Ovary (tissue), 9 donors: ENCODE data around the gene NEK2. TPM values are rescaled to one million over a fixed set of nuclear protein-coding genes. Genes with fewer than 3 reads are reported as not detected.
"Not testable (repeated sequence)": the region's sequence is repeated elsewhere in the genome, so short reads cannot be mapped to it uniquely, and the experiment has no call there.

Experiments
- DNase-seq, 5 donors: peaks; one replicate each; pipeline ENCODE4 v3.0.0-alpha.2; 2019 to 2020
- H3K27ac ChIP-seq, 2 donors: fragments of 200-600 bp; one replicate each; pipeline versions ENCODE4 v1.5.1 to v1.8.0; 2019 to 2022
- H3K27me3 ChIP-seq: fragments of 200-600 bp; one replicate; pipeline ENCODE4 v1.8.0; 2022
- H3K36me3 ChIP-seq: fragments of 200-600 bp; sonication (generic); one replicate; pipeline ENCODE4 v1.5.1; 2019
- H3K4me1 ChIP-seq: one replicate; pipeline ENCODE4 v1.8.1; 2013; ENCODE audit warnings: mild to moderate bottlenecking, moderate library complexity; ENCODE audit not compliant: insufficient read depth
- H3K4me3 ChIP-seq: fragments of 200-600 bp; sonication (generic); one replicate; pipeline ENCODE4 v1.5.1; 2017
- H3K9me3 ChIP-seq, 2 donors: fragments of 200-600 bp in 1 of 2; sonication (generic) in 1 of 2; one replicate each; pipeline versions ENCODE4 v1.5.1 to v1.8.1; 2013 to 2019; ENCODE audit warnings: mild to moderate bottlenecking in 1 of 2, moderate library complexity in 1 of 2
- CTCF ChIP-seq, 3 donors: fragments of 450-650 bp in 2 of 3; fragments of 200-600 bp in 1 of 3; IDR thresholded peaks; one replicate each; pipeline versions ENCODE4 v1.5.1 to v1.8.0; 2016 to 2022; ENCODE audit warnings: antibody characterized with exemption in 3 of 3, mild to moderate bottlenecking in 1 of 3
- EP300 ChIP-seq: sonication (generic); formaldehyde crosslinking; IDR thresholded peaks from one replicate; pipeline ENCODE4 v1.6.1; 2017; ENCODE audit warnings: antibody characterized with exemption
- POLR2A ChIP-seq: fragments of 450-650 bp; IDR thresholded peaks from one replicate; pipeline ENCODE4 v1.6.1; 2017; ENCODE audit warnings: antibody characterized with exemption, mild to moderate bottlenecking, moderate library complexity
- WGBS, 3 donors: extraction: QIAGEN DNeasy Blood & Tissue Kit in 1 of 3; methylation state at CpG; one replicate each; pipeline versions ENCODE4 v1.1.5 to v1.1.7; 2013 to 2017; 5-methylcytosine and 5-hydroxymethylcytosine counted together
- intact Hi-C, 4 donors: fragments of 100-400 bp; cut with DNase I; formaldehyde crosslinking; loops; one replicate each; pipeline versions ENCODE4 v1.11.0 to v1.15.1; 2022 to 2023
- polyA plus RNA-seq, 2 donors: library from polyadenylated mRNA; stranded (reverse); fragments of 200-250 nt in 1 of 2; fragments of 350-450 nt in 1 of 2; fragmentation: Illumina TruSeq in 1 of 2; extraction: RNeasy Lipid Tissue Mini Kit (QIAGEN cat#74804) in 1 of 2; gene quantifications; one replicate each; pipeline ENCODE4 v1.2.3, GENCODE V29; 2013 to 2014
- total RNA-seq, 7 donors: library from RNA; depleted of rRNA in 2 of 7; stranded (reverse); fragments of >200 nt in 2 of 7; fragmentation: NEBNext Ultra II Directional in 3 of 7; extraction: Animal tissue kit (Norgen Biotek cat#: 25700) in 3 of 7; gene quantifications; one replicate each; pipeline versions ENCODE4 v1.1.0 to v1.2.4, GENCODE V29; 2016 to 2023
- donor health status: DM: no; HTN: no; CAD: no; lungs with moderate emphysema.
- donor health status: DM: no; HTN: no; CAD: no.
- donor health status: Bipolar disorder and iron deficiency.
- donor health status: DM: yes; HTN: yes; CAD: no.
- donor health status: DM: no; HTN: no; CAD: no.
- donor health status: DM: yes; HTN: yes; CAD: no.

Gene NEK2
- total and polyA plus RNA-seq, 9 donors = 0.20 to 1.8 (median 0.37) TPM; not detected in 4

GRCh38 chr1:211684331-211684730 lies 8.9 kb upstream of the NEK2 start:
- no peak overlapping the region for H3K27ac ChIP-seq
- H3K4me1 ChIP-seq = no peaks in the 10 kb centered on the region
- no peak for DNase-seq
- H3K36me3 ChIP-seq = no peaks in the 10 kb centered on the region
- H3K4me3 ChIP-seq = no peak overlapping the region
- WGBS, 3 donors = 54 to 64% (median 63%) methylated on average over 3 of the region's 3 CpGs
- H3K27me3 ChIP-seq = no peaks in the 10 kb centered on the region
- TF ChIP-seq POLR2A = no peak
- no peak for TF ChIP-seq EP300
- TF ChIP-seq CTCF (IDR thresholded peaks at IDR 0.05) = no peak
- intact Hi-C loops = loop anchor here in 2 of 4 donors (10.0 kb wide), 2 partner anchors 150 to 780 kb away; partner anchors contain the start of gene LPGAT1 (in 1 of the 2)
- H3K9me3 ChIP-seq = no peaks in the 10 kb centered on the region

- intact Hi-C loops = loop anchor here in 2 of 4 donors (10.0 kb wide), 2 partner anchors 151 to 781 kb away; partner anchors contain the start of gene LPGAT1 (in 1 of the 2)
- 72 to 79% (median 73%) methylated on average over 8 of the region's 8 CpGs for WGBS, 3 donors
- no peaks in the 10 kb centered on the region for H3K36me3 ChIP-seq
- no peaks in the 10 kb centered on the region for H3K4me1 ChIP-seq
- H3K27me3 ChIP-seq = no peaks in the 10 kb centered on the region
- H3K4me3 ChIP-seq = no peak overlapping the region
- H3K9me3 ChIP-seq = no peaks in the 10 kb centered on the region
- no peak for DNase-seq
- TF ChIP-seq CTCF (IDR thresholded peaks at IDR 0.05) (no peak), EP300 (no peak), POLR2A (no peak)
- H3K27ac ChIP-seq = no peak overlapping the region
Measured at GRCh38 chr1:211683396-211684297, 8.2 kb upstream of the NEK2 start.

- not testable (repeated sequence) for H3K27ac ChIP-seq, H3K36me3 ChIP-seq, H3K9me3 ChIP-seq, H3K4me1 ChIP-seq, H3K27me3 ChIP-seq, DNase-seq, H3K4me3 ChIP-seq
- 80 to 92% (median 84%) methylated on average over 7 of the region's 7 CpGs for WGBS, 3 donors
- intact Hi-C loops = loop anchor here in 2 of 4 donors (10.0 kb wide), 2 partner anchors 153 to 783 kb away; partner anchors contain the start of gene LPGAT1 (in 1 of the 2)
Measured at GRCh38 chr1:211682186-211682585, 6.8 kb upstream of the NEK2 start.

- peaks cover 2% of the 10 kb centered on the region for H3K4me1 ChIP-seq
- TF ChIP-seq CTCF (IDR thresholded peaks at IDR 0.05) (peak in 2 of 3 donors; percentile 67 to 72), EP300 (no peak)
- intact Hi-C loops = loop anchor here in 2 of 4 donors (10.0 kb wide), 2 partner anchors 154 to 784 kb away; partner anchors contain the start of gene LPGAT1 (in 1 of the 2)
- peak; percentile 50 to 71 (median 63) for DNase-seq
- 1 to 2% (median 1%) methylated on average over 9 of the region's 9 CpGs for WGBS, 3 donors
- no peaks in the 10 kb centered on the region for H3K27me3 ChIP-seq
- no peak overlapping the region for H3K4me3 ChIP-seq
- H3K27ac ChIP-seq = no peak overlapping the region
- no peaks in the 10 kb centered on the region for H3K9me3 ChIP-seq
- no peaks in the 10 kb centered on the region for H3K36me3 ChIP-seq
Measured at GRCh38 chr1:211680752-211681327, 5.4 kb upstream of the NEK2 start.
